Neural cell (in vitro differentiated cells): ENCODE data around the gene COX4I1. TPM values are rescaled to one million over a fixed set of nuclear protein-coding genes. Genes with fewer than 3 reads are reported as not detected.

ENCODE experiments used
- H2AFZ ChIP-seq: fragments of 200-600, 300-800 bp; sonication (generic), shearing (Covaris generic); 2 replicates; pipeline ENCODE4 v1.6.0; 2014; ENCODE audit warnings: low read depth, mild to moderate bottlenecking, antibody characterized with exemption, low read length, moderate library complexity
- H3F3A ChIP-seq: fragments of 200-600 bp; shearing (Covaris generic); 2 replicates; pipeline ENCODE4 v1.6.1; 2016; ENCODE audit warnings: mild to moderate bottlenecking, moderate library complexity, mixed read lengths, antibody characterized with exemption, low read length; ENCODE audit not compliant: insufficient read depth, poor library complexity, severe bottlenecking
- H3K27ac ChIP-seq: fragments of 200-600, 300-800 bp; sonication (generic), shearing (Covaris generic); 2 replicates; pipeline ENCODE4 v1.5.1; 2014; ENCODE audit warnings: mild to moderate bottlenecking, low read length, moderate library complexity
- H3K27me3 ChIP-seq: fragments of 300-800, 200-600 bp; sonication (generic), shearing (Covaris generic); 2 replicates; pipeline ENCODE4 v1.6.0; 2014; ENCODE audit warnings: mild to moderate bottlenecking, low read depth, low read length, moderate library complexity; ENCODE audit not compliant: insufficient read depth
- H3K36me3 ChIP-seq: fragments of 300-800, 200-600 bp; sonication (generic), shearing (Covaris generic); 2 replicates; pipeline ENCODE4 v1.5.1; 2014; ENCODE audit warnings: mild to moderate bottlenecking, antibody characterized with exemption, low read length, moderate library complexity; ENCODE audit not compliant: insufficient read depth
- H3K4me2 ChIP-seq: fragments of 300-800, 200-600 bp; sonication (generic), shearing (Covaris generic); 2 replicates; pipeline ENCODE4 v1.6.0; 2014; ENCODE audit warnings: mild to moderate bottlenecking, low read length
- H3K4me3 ChIP-seq: fragments of 300-800, 200-600 bp; sonication (generic), shearing (Covaris generic); 2 replicates; pipeline ENCODE4 v1.5.1; 2014; ENCODE audit warnings: mild to moderate bottlenecking, low read length, moderate library complexity
- H3K79me2 ChIP-seq: fragments of 200-600 bp; shearing (Covaris generic); replicated peaks from 2 replicates; pipeline ENCODE4 v1.6.0; 2014; ENCODE audit warnings: mild to moderate bottlenecking, low read length, moderate library complexity; ENCODE audit not compliant: insufficient read depth
- H3K9ac ChIP-seq: fragments of 300-800, 200-600 bp; sonication (generic), shearing (Covaris generic); 2 replicates; pipeline ENCODE4 v1.6.1; 2016; ENCODE audit warnings: mild to moderate bottlenecking, low read length, mixed read lengths
- H3K9me2 ChIP-seq: fragments of 200-600 bp; shearing (Covaris generic); 2 replicates; pipeline ENCODE4 v1.6.1; 2016; ENCODE audit warnings: mild to moderate bottlenecking, low read length, mixed read lengths; ENCODE audit not compliant: insufficient read depth
- H3K9me3 ChIP-seq: fragments of 200-600, 300-800 bp; sonication (generic), shearing (Covaris generic); 2 replicates; pipeline ENCODE4 v1.6.1; 2016; ENCODE audit warnings: mild to moderate bottlenecking, mixed run types, low read length, moderate library complexity, mixed read lengths
- H4K20me1 ChIP-seq: fragments of 200-600 bp; shearing (Covaris generic); 2 replicates; pipeline ENCODE4 v1.6.1; 2016; ENCODE audit warnings: mild to moderate bottlenecking, mixed run types; ENCODE audit not compliant: insufficient read depth
- EP300 ChIP-seq: fragments of 450-650 bp; conservative IDR thresholded peaks from 2 replicates; pipeline ENCODE4 v1.6.1; 2014; ENCODE audit warnings: antibody characterized with exemption, mild to moderate bottlenecking, moderate library complexity; ENCODE audit not compliant: poor library complexity, severe bottlenecking
- EZH2 ChIP-seq: fragments of 200-600, 300-800 bp; shearing (Covaris generic), sonication (generic); IDR thresholded peaks from 2 replicates; pipeline ENCODE4 v1.6.1; 2014; ENCODE audit warnings: antibody characterized with exemption, low read length, borderline replicate concordance, mild to moderate bottlenecking; ENCODE audit not compliant: insufficient read depth, poor library complexity, severe bottlenecking
- MXI1 ChIP-seq: fragments of 450-650 bp; conservative IDR thresholded peaks from 2 replicates; pipeline ENCODE4 v1.6.1; 2014; ENCODE audit warnings: antibody characterized with exemption, mild to moderate bottlenecking; ENCODE audit not compliant: poor library complexity, severe bottlenecking
- POLR2AphosphoS5 ChIP-seq: IDR thresholded peaks from 2 replicates; pipeline ENCODE4 v1.6.1; 2012
- RAD21 ChIP-seq: fragments of 450-650 bp; conservative IDR thresholded peaks from 2 replicates; pipeline ENCODE4 v1.6.1; 2014; ENCODE audit warnings: antibody characterized with exemption, mild to moderate bottlenecking, moderate library complexity
- SMC3 ChIP-seq: fragments of 450-650 bp; conservative IDR thresholded peaks from 2 replicates; pipeline ENCODE4 v1.6.1; 2014; ENCODE audit warnings: antibody characterized with exemption, mild to moderate bottlenecking, moderate library complexity; ENCODE audit not compliant: poor library complexity
- TAF1 ChIP-seq: IDR thresholded peaks from 2 replicates; pipeline ENCODE4 v1.6.1; 2012; ENCODE audit warnings: low read depth
- polyA plus RNA-seq: library from polyadenylated mRNA; depleted of rRNA; stranded (reverse); fragments of >200 nt; gene quantifications from 2 replicates; pipeline ENCODE4 v1.2.3, GENCODE V29; 2014
- TF ChIP-seq, protein P1 (sequence below): fragments of 450-650 bp; IDR thresholded peaks from 2 replicates; pipeline ENCODE4 v1.5.1; 2014; ENCODE audit warnings: antibody characterized with exemption, mild to moderate bottlenecking, moderate library complexity; ENCODE audit not compliant: poor library complexity, severe bottlenecking
- TF ChIP-seq, protein P2 (sequence below): IDR thresholded peaks from 2 replicates; pipeline ENCODE4 v1.6.1; 2012; ENCODE audit warnings: borderline replicate concordance

COX4I1 gene
- polyA plus RNA-seq, 1 donor from 2014 or later, result 709 TPM

DNA sequence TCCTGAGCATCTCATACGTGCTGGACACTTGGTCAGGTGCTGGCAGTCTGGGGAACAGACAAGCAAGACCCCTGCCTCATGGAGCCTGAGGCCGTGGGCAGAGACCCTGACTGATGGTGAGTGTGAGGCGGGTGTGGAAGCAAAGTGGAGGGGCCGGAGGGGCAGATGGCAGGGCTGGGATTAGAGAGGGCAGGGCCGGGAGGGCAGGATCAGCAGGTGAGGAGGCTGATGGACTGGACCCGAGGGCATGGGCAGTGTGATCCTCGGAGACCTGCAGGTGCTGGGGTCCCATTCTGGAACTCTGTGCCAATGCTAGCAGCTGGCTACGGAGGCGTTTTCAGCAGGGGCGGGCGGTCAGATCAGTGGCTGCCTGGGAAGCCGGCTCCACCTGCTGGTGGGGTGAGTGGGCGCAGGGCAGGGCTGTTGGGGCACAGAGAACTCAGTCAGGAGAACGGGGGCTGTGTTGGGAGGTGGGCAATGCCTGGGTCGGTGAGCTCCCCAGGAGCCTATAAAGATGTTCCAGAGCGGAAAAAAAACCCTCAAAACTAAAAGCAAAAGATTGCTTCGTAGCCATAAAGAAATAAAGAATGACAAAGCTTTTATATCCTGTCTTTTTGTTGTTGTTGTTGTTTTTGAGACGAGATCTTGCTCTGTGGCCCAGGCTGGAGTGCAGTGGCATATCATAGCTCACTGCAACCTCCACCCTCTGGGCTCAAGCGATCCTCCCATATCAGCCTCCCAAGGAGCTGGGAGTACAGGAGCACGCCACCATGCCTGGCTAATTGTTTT is 39.7 kb upstream of the COX4I1 start:
- TF ChIP-seq EZH2, result no peak
- no peak for TF ChIP-seq EP300
- no peak for TF ChIP-seq MXI1
- no peak for TF ChIP-seq TAF1
- TF ChIP-seq, protein P1, sequence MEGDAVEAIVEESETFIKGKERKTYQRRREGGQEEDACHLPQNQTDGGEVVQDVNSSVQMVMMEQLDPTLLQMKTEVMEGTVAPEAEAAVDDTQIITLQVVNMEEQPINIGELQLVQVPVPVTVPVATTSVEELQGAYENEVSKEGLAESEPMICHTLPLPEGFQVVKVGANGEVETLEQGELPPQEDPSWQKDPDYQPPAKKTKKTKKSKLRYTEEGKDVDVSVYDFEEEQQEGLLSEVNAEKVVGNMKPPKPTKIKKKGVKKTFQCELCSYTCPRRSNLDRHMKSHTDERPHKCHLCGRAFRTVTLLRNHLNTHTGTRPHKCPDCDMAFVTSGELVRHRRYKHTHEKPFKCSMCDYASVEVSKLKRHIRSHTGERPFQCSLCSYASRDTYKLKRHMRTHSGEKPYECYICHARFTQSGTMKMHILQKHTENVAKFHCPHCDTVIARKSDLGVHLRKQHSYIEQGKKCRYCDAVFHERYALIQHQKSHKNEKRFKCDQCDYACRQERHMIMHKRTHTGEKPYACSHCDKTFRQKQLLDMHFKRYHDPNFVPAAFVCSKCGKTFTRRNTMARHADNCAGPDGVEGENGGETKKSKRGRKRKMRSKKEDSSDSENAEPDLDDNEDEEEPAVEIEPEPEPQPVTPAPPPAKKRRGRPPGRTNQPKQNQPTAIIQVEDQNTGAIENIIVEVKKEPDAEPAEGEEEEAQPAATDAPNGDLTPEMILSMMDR, result no peak
- TF ChIP-seq, protein P2, sequence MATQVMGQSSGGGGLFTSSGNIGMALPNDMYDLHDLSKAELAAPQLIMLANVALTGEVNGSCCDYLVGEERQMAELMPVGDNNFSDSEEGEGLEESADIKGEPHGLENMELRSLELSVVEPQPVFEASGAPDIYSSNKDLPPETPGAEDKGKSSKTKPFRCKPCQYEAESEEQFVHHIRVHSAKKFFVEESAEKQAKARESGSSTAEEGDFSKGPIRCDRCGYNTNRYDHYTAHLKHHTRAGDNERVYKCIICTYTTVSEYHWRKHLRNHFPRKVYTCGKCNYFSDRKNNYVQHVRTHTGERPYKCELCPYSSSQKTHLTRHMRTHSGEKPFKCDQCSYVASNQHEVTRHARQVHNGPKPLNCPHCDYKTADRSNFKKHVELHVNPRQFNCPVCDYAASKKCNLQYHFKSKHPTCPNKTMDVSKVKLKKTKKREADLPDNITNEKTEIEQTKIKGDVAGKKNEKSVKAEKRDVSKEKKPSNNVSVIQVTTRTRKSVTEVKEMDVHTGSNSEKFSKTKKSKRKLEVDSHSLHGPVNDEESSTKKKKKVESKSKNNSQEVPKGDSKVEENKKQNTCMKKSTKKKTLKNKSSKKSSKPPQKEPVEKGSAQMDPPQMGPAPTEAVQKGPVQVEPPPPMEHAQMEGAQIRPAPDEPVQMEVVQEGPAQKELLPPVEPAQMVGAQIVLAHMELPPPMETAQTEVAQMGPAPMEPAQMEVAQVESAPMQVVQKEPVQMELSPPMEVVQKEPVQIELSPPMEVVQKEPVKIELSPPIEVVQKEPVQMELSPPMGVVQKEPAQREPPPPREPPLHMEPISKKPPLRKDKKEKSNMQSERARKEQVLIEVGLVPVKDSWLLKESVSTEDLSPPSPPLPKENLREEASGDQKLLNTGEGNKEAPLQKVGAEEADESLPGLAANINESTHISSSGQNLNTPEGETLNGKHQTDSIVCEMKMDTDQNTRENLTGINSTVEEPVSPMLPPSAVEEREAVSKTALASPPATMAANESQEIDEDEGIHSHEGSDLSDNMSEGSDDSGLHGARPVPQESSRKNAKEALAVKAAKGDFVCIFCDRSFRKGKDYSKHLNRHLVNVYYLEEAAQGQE, result no peak
- H4K20me1 ChIP-seq, result no peaks in the 10 kb centered on the region
- H3K27ac ChIP-seq, result no peak overlapping the region
- no peaks in the 10 kb centered on the region for H3K79me2 ChIP-seq
- no peaks in the 10 kb centered on the region for H3K9me2 ChIP-seq
- no peaks in the 10 kb centered on the region for H3K9me3 ChIP-seq
- no peak overlapping the region for H3K9ac ChIP-seq
- no peaks in the 10 kb centered on the region for H3K36me3 ChIP-seq
- H3K27me3 ChIP-seq, result no peaks in the 10 kb centered on the region
- H3K4me3 ChIP-seq, result no peak overlapping the region
- no peak overlapping the region for H2AFZ ChIP-seq
- no peaks in the 10 kb centered on the region for H3F3A ChIP-seq
- no peak overlapping the region for H3K4me2 ChIP-seq

DNA sequence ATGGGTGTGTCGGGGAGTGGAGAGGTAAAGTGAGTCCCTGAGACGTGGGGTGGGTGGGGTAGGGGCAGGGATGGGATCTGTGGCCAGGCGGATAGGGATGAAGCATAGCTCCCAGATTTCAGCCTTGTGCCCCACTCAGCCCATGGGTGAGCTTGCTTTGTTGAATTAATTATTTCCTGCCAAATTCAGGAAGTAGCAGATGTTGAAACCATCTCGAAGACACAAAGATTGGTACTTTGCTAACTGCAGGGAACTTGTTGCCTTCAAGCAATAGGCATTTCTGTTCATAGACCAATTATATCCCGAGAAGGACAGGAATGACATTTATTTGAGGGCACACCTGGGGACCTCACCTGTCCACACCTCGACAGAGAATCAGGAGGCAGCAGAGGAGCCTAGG is 37.6 kb upstream of the COX4I1 start:
- Histone ChIP-seq H3F3A (no peaks in the 10 kb centered on the region), H3K79me2 (no peaks in the 10 kb centered on the region), H3K9me3 (no peaks in the 10 kb centered on the region), H3K4me3 (no peak overlapping the region), H2AFZ (no peak overlapping the region), H3K27me3 (no peaks in the 10 kb centered on the region), H3K4me2 (no peak overlapping the region), H3K9me2 (no peaks in the 10 kb centered on the region), H3K36me3 (no peaks in the 10 kb centered on the region), H3K27ac (no peak overlapping the region), H3K9ac (no peak overlapping the region), H4K20me1 (no peaks in the 10 kb centered on the region)
- TF ChIP-seq, protein P1, result no peak
- TF ChIP-seq EZH2, result no peak
- TF ChIP-seq EP300, result no peak
- TF ChIP-seq RAD21, result no peak
- TF ChIP-seq POLR2AphosphoS5, result no peak
- no peak for TF ChIP-seq SMC3
- TF ChIP-seq MXI1, result no peak
- TF ChIP-seq TAF1, result no peak
- TF ChIP-seq, protein P2, result no peak
